Transverse colon (tissue), 4 donors: ENCODE data around the gene PRPS1.

Source experiments
- CTCF ChIP-seq, 5 experiments: fragments of 200-600 bp in 3 of 5; fragments of 450-650 bp in 2 of 5; sonication (generic) in 3 of 5; IDR thresholded peaks; 1 replicate in 2 of 5; 2 replicates in 3 of 5; pipeline ENCODE4 v1.5.1; 2016 to 2017; ENCODE audit warnings: antibody characterized with exemption in 5 of 5, inconsistent platforms in 3 of 5, mild to moderate bottlenecking in 2 of 5, moderate library complexity in 1 of 5
- POLR2AphosphoS5 ChIP-seq, 3 donors: sonication (generic); formaldehyde crosslinking; IDR thresholded peaks; one replicate each; pipeline ENCODE4 v1.6.1; 2016; ENCODE audit warnings: antibody characterized with exemption in 3 of 3

GRCh38 chrX:107669261-107669660 is 41.0 kb downstream of the PRPS1 start:
- no peak for TF ChIP-seq POLR2AphosphoS5 (IDR thresholded peaks at IDR 0.05)
- TF ChIP-seq CTCF (IDR thresholded peaks at IDR 0.05): no peak
